GM08714 (cell line): ENCODE measurements around the gene SMYD5.
"Not testable (repeated sequence)": the region's sequence is repeated elsewhere in the genome, so short reads cannot be mapped to it uniquely, and the experiment has no call there.

Experiments used
- H3K4me3 ChIP-seq: fragments of 200-500 bp; sonication (Bioruptor generic); 2 replicates; pipeline ENCODE4 v1.5.1; 2014; ENCODE audit warnings: mild to moderate bottlenecking, low read length, inconsistent platforms
- ZNF274 ChIP-seq: IDR thresholded peaks from 2 replicates; pipeline ENCODE4 v1.6.1; 2012; ENCODE audit warnings: mild to moderate bottlenecking, low read depth, low read length

Gene SMYD5

DNA sequence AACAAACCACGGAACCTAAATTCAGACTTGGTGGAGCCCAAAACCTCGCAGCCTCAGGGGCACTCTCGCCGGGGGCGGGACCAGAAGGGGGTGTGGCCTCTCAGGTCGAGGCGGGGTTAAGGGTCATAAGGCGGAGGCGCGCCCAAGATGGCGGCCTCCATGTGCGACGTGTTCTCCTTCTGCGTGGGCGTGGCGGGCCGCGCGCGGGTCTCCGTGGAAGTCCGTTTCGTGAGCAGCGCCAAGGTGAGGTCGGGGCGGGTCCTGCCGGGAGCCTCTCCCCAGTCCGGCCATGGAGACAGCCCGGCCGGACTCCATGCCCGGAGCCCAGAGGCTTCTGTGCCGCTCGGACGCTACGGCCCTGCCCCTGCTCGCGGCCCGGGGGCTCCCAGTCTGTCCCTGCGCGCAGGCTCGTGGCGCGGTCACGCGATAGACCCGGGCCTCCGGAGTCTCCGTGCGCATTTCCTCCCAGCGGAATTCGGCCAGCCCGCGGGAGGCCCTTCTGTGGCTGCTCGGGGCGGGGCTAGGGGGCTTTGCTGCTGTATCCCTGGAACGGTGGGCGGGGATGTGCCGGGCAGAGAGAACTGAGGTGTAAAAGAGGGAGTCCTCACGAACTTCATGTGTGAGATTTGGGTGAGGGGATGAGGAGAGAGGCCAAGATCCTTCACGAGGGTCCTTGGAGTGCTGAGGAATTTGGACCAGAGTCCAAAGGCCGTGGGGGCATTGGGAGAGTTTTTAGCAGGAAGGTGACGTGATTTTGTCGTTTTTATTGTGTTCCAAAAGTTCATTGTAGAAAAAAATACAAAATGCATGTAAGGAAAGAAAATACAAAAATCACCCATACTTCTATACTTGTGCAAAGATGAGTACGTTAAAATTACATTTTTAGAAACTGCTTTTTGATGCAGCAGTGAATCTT is at the start of gene SMYD5:
SMYD5 (plus strand) TSS at position 126 of the 916 bp plus-strand sequence; CDS start at position 148, 22 bp downstream.
- no peak for TF ChIP-seq ZNF274
- H3K4me3 ChIP-seq, result peak within 1 kb of the TSS; percentile 75

DNA sequence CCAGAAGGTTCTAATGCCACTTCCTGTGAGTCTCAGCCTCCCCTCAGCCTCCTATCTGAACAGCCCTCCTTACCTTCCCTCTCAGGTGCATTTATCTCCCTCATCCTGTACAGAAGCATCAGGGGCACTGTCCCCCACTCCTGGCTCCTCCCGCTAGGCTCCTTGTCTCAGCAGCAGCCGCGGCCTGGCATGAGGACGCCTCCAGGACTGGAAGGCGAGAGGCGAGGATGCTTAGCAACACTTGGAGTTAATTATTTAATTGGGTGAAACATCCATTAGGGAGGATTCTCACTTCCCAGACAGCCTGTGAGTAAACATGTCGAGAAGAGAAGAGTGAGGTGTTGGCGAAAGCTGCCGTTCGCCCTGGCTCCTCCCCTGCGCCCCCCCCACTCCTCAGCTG is 48.1 kb upstream of the SMYD5 start:
- H3K4me3 ChIP-seq, result not testable (repeated sequence)

DNA sequence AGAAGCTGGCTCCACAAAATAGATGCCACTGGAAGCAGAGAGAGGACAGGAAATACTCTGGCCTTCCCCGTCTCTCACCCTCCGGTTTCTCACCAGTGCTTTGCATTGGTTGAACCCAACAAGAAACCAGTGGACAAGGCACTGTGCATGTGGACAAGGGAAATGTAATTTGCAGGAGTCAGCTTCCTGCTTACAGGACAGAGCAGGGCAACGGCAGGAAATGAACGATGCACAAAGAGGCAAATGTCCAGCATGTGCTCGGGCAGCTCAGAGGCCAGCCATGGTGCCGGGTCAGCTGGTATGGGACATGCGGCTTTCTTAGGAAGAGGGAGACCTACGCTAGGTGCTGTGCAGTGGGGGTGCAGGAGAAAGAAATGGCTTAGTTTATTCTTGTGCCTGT is 47.2 kb upstream of the SMYD5 start:
- H3K4me3 ChIP-seq, result not testable (repeated sequence)

DNA sequence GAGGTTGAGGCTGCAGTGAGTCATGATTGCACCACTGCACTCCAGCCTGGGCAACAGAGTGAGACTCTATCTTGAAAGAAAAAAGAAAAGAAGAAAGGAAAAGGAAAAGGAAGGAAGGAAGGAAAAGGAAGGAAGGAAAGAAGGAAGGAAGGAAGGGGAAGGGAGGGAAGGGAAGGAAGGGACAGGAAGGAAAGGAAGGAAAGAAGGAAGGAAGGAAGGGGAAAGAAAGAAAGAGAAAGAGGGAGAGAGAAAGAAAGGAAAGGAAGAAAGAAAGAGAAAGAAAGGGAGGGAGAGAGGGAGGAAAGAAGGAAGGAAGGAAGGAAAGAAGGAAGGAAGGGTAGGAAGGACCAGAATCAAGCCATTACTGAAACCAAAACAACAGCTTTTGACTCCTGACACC is 45.7 kb upstream of the SMYD5 start:
- not testable (repeated sequence) for H3K4me3 ChIP-seq

- H3K4me3 ChIP-seq, result not testable (repeated sequence)
Observed at GRCh38 chr2:73170341-73170740, 43.7 kb upstream of the SMYD5 start.

DNA sequence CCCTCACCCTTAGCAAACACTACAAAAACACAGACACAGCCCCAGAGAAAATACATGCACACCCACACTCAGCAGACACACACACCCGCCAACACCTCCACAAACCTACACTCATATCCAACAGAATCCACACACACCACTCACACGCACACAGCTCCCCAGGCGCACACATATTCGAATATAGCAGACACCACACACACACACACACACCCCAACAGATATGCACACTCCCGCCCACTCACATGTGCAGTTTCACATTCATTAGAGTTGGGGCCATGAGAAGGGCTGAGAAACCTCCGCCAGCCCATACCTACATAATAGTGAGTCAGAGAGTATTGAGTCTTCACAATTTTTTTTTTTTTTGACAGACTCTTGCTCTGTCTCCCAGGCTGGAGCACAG is 41.1 kb upstream of the SMYD5 start:
- no peak overlapping the region for H3K4me3 ChIP-seq
- TF ChIP-seq ZNF274, result no peak

DNA sequence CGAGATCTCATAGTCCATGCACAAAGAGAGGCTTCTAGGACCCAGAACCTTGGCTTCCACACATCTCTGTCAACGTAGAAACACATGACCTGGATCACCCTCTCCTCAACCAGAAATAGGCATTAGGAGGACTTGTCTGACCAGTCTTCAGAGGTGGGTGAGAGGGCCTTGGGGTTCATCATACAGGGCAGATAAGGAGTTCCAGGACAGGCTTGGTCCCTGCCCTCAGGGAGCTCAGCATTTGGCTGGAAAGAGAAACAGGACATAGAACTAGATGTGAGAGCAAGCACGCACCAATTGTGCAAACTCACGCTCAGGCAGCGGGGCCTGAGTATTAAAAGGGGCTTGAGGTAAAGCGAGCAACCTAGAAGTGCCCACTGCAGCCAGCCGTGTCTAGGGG is 40.3 kb upstream of the SMYD5 start:
- no peak for TF ChIP-seq ZNF274
- H3K4me3 ChIP-seq, result no peak overlapping the region

- no peak for TF ChIP-seq ZNF274
- H3K4me3 ChIP-seq, result no peak overlapping the region
Observed at GRCh38 chr2:73174244-73174643, 39.8 kb upstream of the SMYD5 start.

- no peak for TF ChIP-seq ZNF274
- no peak overlapping the region for H3K4me3 ChIP-seq
Observed at GRCh38 chr2:73174941-73175662, 38.9 kb upstream of the SMYD5 start.

DNA sequence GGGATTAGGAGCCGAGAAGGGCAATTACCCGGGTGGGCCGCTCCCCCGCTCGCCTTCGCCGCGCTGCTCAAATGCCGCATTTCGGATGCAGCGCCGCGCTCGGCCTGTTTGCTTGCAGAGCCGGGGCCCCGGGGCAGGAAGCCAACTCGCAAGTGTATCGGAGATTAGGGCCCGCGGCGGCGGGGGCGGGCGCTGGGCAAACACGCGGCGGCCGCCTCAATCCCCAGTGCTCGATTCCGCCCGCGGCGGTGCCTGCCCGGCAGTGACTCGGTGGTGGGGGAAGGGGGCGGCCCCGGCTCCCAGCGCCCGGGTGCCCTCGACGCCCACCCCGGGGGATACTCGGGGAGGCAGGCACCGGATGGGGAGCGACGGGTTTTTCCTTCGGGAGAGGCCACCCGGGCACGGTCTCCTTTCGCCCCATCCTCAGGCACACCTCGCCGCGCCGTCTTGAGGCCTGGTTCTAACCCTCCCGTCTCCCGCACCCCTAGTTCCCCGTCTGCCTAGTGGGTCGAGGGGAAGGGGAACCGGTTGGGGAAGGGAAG is 38.3 kb upstream of the SMYD5 start:
- TF ChIP-seq ZNF274, result no peak
- H3K4me3 ChIP-seq, result no peak overlapping the region; the same call in 1 of the 2 replicates

DNA sequence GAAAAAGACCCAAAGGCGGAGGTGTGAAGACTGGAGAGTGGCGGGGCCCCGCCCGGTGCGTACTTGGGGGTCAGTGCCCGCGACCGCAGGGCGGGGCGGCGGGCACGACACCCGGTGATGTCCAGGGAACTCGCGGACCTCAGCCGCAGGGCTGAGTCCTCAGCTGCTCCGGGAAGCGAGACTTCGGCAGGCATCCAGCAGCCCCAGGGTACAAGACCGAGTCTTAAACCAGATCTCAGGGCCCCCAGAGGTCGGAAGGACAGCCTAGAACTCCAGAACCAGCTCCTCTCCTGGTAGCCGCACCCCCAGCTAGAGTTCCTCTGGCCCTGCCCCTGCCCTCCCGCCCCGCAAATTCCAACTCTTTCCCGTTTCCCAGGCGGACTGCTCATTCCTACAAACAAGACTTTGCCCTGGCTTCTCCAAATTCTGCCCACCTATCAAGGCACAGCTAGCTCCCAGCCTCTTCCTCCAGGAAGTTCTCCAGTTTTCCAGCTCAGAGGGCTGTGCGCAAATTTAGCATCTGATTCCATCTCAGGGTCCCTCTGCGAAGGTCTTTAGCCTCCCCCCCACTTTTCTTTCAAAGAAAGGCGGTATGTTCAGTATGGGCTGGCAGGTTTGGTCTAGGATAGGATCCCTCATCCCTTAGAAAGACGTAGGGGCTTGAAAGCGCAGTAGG is 37.7 kb upstream of the SMYD5 start:
- H3K4me3 ChIP-seq, result no peak overlapping the region; the same call in 1 of the 2 replicates

GRCh38 chr2:73176881-73177644 is 37.0 kb upstream of the SMYD5 start:
- TF ChIP-seq ZNF274, result no peak
- peak overlapping the region; percentile 49; the same call in 1 of the 2 replicates for H3K4me3 ChIP-seq

More for the DNA sequence above, 37.7 kb upstream of the SMYD5 start:
- no peak for TF ChIP-seq ZNF274

DNA sequence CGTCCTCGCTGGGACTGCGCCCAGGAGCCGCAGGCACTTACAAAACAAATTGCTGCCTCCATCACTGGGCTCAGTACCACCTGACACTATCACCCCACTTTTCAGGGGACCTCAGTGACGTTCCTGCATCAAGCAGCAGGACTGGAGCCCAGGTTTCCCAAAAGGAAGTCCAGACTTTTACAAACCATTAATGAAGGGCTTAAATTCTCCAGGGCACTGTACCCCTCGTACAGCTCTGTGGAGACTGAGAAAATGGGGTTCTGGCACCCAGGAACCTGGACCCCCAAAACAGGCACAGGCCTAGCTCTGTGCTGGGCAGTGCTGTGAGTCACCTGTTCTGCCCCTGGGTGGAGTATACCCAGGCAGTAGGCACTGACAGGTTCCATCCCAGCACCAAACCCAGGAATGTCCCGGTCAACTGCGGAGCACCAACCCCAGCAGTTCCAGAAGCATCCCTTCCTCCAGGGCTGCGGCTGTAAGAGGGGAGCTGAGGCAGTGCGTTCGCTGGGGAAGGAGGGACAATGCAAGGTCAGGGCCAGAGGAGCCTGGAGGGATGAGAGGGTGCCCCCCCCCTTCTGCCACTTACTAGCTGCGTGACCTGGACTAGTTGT is 36.3 kb upstream of the SMYD5 start:
- no peak for TF ChIP-seq ZNF274
- H3K4me3 ChIP-seq, result no peak overlapping the region
